Astrocyte (in vitro differentiated cells and primary cell): ENCODE data around the gene ZNF81. TPM values are rescaled to one million over a fixed set of nuclear protein-coding genes. Genes with fewer than 3 reads are reported as not detected.

Experiments
- DNase-seq: peaks from one replicate; pipeline ENCODE4 v3.0.0-alpha.2; 2010; ENCODE audit warnings: low read depth
- FAIRE-seq: peaks from 2 replicates; lab custom pipeline; 2011; peaks lifted over from hg19 to GRCh38; lab: Jason Lieb, UNC
- H2AFZ ChIP-seq: 2 replicates; pipeline ENCODE4 v1.6.0; 2012; ENCODE audit warnings: low read depth, low read length, inconsistent platforms
- H3K27ac ChIP-seq: 2 replicates; pipeline ENCODE4 v1.5.1; 2011; ENCODE audit warnings: low read depth, low read length, inconsistent platforms
- H3K27me3 ChIP-seq: 2 replicates; pipeline ENCODE4 v1.6.0; 2011; ENCODE audit warnings: low read length, inconsistent platforms; ENCODE audit not compliant: insufficient read depth
- H3K36me3 ChIP-seq: 2 replicates; pipeline ENCODE4 v1.5.1; 2011; ENCODE audit warnings: low read length, inconsistent platforms; ENCODE audit not compliant: insufficient read depth
- H3K4me1 ChIP-seq: 2 replicates; pipeline ENCODE4 v1.5.1; 2011; ENCODE audit warnings: low read length, inconsistent platforms; ENCODE audit not compliant: insufficient read depth
- H3K4me2 ChIP-seq: 2 replicates; pipeline ENCODE4 v1.6.0; 2012; ENCODE audit warnings: low read length, inconsistent platforms
- H3K4me3 ChIP-seq: 2 replicates; pipeline ENCODE4 v1.5.1; 2011; ENCODE audit warnings: low read depth, mild to moderate bottlenecking, low read length, inconsistent platforms; ENCODE audit not compliant: insufficient read depth
- H3K79me2 ChIP-seq: 2 replicates; pipeline ENCODE4 v1.6.0; 2012; ENCODE audit warnings: mild to moderate bottlenecking, low read length, inconsistent platforms; ENCODE audit not compliant: insufficient read depth
- H3K9ac ChIP-seq: 2 replicates; pipeline ENCODE4 v1.6.0; 2012; ENCODE audit warnings: mild to moderate bottlenecking, low read length, inconsistent platforms
- H3K9me3 ChIP-seq: 2 replicates; pipeline ENCODE4 v1.5.1; 2012; ENCODE audit warnings: low read depth, mild to moderate bottlenecking, low read length, inconsistent platforms; ENCODE audit not compliant: insufficient read depth
- H4K20me1 ChIP-seq: 2 replicates; pipeline ENCODE4 v1.6.0; 2012; ENCODE audit warnings: low read length, inconsistent platforms; ENCODE audit not compliant: insufficient read depth
- H3K27ac Mint-ChIP-seq: one replicate; pipeline ENCODE4 v1.8.0; 2021; ENCODE audit warnings: mild to moderate bottlenecking, mixed read lengths; ENCODE audit not compliant: unreplicated experiment
- H3K27me3 Mint-ChIP-seq: one replicate; pipeline ENCODE4 v1.8.0; 2021; ENCODE audit warnings: low read depth, mixed read lengths; ENCODE audit not compliant: unreplicated experiment
- H3K36me3 Mint-ChIP-seq: one replicate; pipeline ENCODE4 v1.8.0; 2021; ENCODE audit warnings: low read depth, mixed read lengths; ENCODE audit not compliant: unreplicated experiment
- H3K4me1 Mint-ChIP-seq: one replicate; pipeline ENCODE4 v1.8.0; 2021; ENCODE audit warnings: low read depth, mixed read lengths; ENCODE audit not compliant: unreplicated experiment
- H3K4me3 Mint-ChIP-seq: one replicate; pipeline ENCODE4 v1.8.0; 2021; ENCODE audit warnings: mild to moderate bottlenecking, moderate library complexity, mixed read lengths; ENCODE audit not compliant: unreplicated experiment
- H3K9me3 Mint-ChIP-seq: one replicate; pipeline ENCODE4 v1.8.0; 2021; ENCODE audit warnings: mild to moderate bottlenecking, mixed read lengths; ENCODE audit not compliant: unreplicated experiment
- CTCF ChIP-seq: IDR thresholded peaks from 2 replicates; pipeline ENCODE4 v1.5.1; 2011; ENCODE audit warnings: low read depth, mild to moderate bottlenecking, inconsistent platforms, low read length, moderate library complexity; ENCODE audit not compliant: insufficient read depth
- EZH2 ChIP-seq: IDR thresholded peaks from 2 replicates; pipeline ENCODE4 v1.6.1; 2012; ENCODE audit warnings: mild to moderate bottlenecking, low read length, inconsistent platforms; ENCODE audit not compliant: insufficient read depth
- total RNA-seq: library from RNA; stranded (reverse); gene quantifications from 2 replicates; pipeline ENCODE4 v1.2.1, GENCODE V29; 2021

ZNF81 gene
- total RNA-seq, 1 donor from 2014 or later, result 8.6 TPM

GRCh38 chrX:47850901-47851300, 14.2 kb downstream of the ZNF81 start:
- TF ChIP-seq CTCF (no peak), EZH2 (no peak)
- Histone ChIP-seq H2AFZ (no peak overlapping the region), H3K27ac (no peak overlapping the region), H3K9me3 (no peaks in the 10 kb centered on the region), H3K36me3 (peaks cover 8% of the 10 kb centered on the region), H3K9ac (no peak overlapping the region), H3K79me2 (no peaks in the 10 kb centered on the region), H3K4me2 (no peak overlapping the region), H3K4me1 (no peaks in the 10 kb centered on the region), H4K20me1 (no peaks in the 10 kb centered on the region), H3K4me3 (no peak overlapping the region), H3K27me3 (no peaks in the 10 kb centered on the region)
- Mint-ChIP-seq H3K9me3 (no peaks in the 10 kb centered on the region), H3K27ac (no peak overlapping the region), H3K27me3 (no peaks in the 10 kb centered on the region), H3K4me1 (no peaks in the 10 kb centered on the region), H3K4me3 (no peak overlapping the region), H3K36me3 (no peaks in the 10 kb centered on the region)
- FAIRE-seq (no peak), DNase-seq (no peak)

GRCh38 chrX:47854474-47854873, 17.8 kb downstream of the ZNF81 start:
- no peaks in the 10 kb centered on the region for H3K36me3 Mint-ChIP-seq
- DNase-seq (no peak), FAIRE-seq (peak; percentile 94)
- TF ChIP-seq CTCF (peak; percentile 15), EZH2 (no peak)
- no peak overlapping the region for H3K4me3 Mint-ChIP-seq
- Histone ChIP-seq H2AFZ (no peak overlapping the region), H3K4me2 (no peak overlapping the region), H4K20me1 (no peaks in the 10 kb centered on the region), H3K36me3 (peaks cover 2% of the 10 kb centered on the region), H3K9ac (no peak overlapping the region), H3K27ac (no peak overlapping the region), H3K4me1 (no peaks in the 10 kb centered on the region), H3K9me3 (no peaks in the 10 kb centered on the region), H3K79me2 (no peaks in the 10 kb centered on the region), H3K27me3 (no peaks in the 10 kb centered on the region), H3K4me3 (no peak overlapping the region)
- H3K9me3 Mint-ChIP-seq, result no peaks in the 10 kb centered on the region
- H3K27ac Mint-ChIP-seq, result no peak overlapping the region
- H3K27me3 Mint-ChIP-seq, result no peaks in the 10 kb centered on the region
- H3K4me1 Mint-ChIP-seq, result no peaks in the 10 kb centered on the region

GRCh38 chrX:47859686-47860085, 23.0 kb downstream of the ZNF81 start:
- Mint-ChIP-seq H3K4me1 (no peaks in the 10 kb centered on the region), H3K36me3 (no peaks in the 10 kb centered on the region), H3K27me3 (no peaks in the 10 kb centered on the region), H3K27ac (no peak overlapping the region), H3K4me3 (no peak overlapping the region), H3K9me3 (no peaks in the 10 kb centered on the region)
- Histone ChIP-seq H3K36me3 (no peaks in the 10 kb centered on the region), H3K79me2 (no peaks in the 10 kb centered on the region), H3K9me3 (no peaks in the 10 kb centered on the region), H3K27me3 (no peaks in the 10 kb centered on the region), H4K20me1 (no peaks in the 10 kb centered on the region), H3K27ac (no peak overlapping the region), H3K4me2 (no peak overlapping the region), H2AFZ (no peak overlapping the region), H3K9ac (no peak overlapping the region), H3K4me1 (no peaks in the 10 kb centered on the region), H3K4me3 (no peak overlapping the region)
- DNase-seq (no peak), FAIRE-seq (no peak)
- TF ChIP-seq EZH2 (no peak), CTCF (no peak)
